ENCODE measurements around the gene ALK. TPM values are rescaled to one million over a fixed set of nuclear protein-coding genes. Genes with fewer than 3 reads are reported as not detected.

The ALK gene
- total RNA-seq, 2 experiments from 2014 or later = not detected

- Mint-ChIP-seq H3K9me3 (no peaks in the 10 kb centered on the region), H3K27me3 (peaks cover 2% of the 10 kb centered on the region), H3K36me3 (no peaks in the 10 kb centered on the region), H3K27ac (no peak overlapping the region), H3K4me1 (no peaks in the 10 kb centered on the region), H3K4me3 (no peak overlapping the region)
- no peak for ATAC-seq (ENCODE audit: low read depth)
- DNase-seq = no peak
- POLR2A ChIA-PET = no interaction called here
These were observed 695.6 kb downstream of the ALK start for GRCh38 chr2:29225814-29226213.

DNA sequence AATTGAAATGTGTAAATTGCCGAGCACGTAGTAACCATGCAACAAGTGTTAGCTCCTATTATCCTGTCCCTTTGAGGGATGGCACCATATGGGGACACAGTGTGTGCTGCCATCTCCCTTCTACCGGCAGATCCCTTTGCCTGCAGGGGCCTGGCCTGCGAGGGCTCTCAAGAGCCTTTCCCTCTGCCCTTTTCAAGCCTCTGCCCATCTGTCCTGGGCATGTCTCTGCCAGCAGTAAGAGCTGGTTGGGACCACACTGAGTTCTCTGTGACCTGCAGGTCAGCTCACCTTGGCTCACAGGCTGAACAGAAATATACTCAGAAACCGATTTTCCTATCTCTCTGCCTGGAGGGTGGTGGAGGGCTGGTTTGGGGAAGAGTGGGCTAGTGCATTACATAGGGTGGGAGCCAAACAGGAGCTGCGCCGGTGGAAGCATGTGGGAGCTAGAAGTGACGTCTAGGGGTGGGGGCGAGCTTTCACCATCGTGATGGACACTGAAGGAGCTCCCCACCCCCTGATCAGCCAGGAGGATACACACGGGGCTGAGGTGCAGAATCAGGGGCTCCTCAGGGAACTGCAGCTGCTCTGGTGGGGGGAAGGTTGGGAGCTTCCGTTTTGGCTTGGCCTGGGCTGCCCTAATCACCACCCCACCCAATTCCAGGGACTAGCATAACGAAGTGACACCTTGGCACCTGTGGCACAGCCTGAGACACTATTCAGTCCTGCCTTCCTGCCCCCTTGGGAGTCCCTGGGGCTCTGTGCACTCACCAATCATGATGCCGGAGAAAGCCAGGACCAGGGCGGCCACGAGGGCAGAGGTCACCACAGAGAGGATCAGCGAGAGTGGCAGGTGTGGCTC is 696.5 kb downstream of the ALK start:
- DNase-seq (no peak), ATAC-seq (ENCODE audit: low read depth) (no peak)
- no peaks in the 10 kb centered on the region for H3K36me3 Mint-ChIP-seq
- H3K9me3 Mint-ChIP-seq = no peaks in the 10 kb centered on the region
- H3K27me3 Mint-ChIP-seq = peaks cover 2% of the 10 kb centered on the region
- POLR2A ChIA-PET = no interaction called here
- no peak overlapping the region for H3K27ac Mint-ChIP-seq
- no peaks in the 10 kb centered on the region for H3K4me1 Mint-ChIP-seq
- no peak overlapping the region for H3K4me3 Mint-ChIP-seq

DNA sequence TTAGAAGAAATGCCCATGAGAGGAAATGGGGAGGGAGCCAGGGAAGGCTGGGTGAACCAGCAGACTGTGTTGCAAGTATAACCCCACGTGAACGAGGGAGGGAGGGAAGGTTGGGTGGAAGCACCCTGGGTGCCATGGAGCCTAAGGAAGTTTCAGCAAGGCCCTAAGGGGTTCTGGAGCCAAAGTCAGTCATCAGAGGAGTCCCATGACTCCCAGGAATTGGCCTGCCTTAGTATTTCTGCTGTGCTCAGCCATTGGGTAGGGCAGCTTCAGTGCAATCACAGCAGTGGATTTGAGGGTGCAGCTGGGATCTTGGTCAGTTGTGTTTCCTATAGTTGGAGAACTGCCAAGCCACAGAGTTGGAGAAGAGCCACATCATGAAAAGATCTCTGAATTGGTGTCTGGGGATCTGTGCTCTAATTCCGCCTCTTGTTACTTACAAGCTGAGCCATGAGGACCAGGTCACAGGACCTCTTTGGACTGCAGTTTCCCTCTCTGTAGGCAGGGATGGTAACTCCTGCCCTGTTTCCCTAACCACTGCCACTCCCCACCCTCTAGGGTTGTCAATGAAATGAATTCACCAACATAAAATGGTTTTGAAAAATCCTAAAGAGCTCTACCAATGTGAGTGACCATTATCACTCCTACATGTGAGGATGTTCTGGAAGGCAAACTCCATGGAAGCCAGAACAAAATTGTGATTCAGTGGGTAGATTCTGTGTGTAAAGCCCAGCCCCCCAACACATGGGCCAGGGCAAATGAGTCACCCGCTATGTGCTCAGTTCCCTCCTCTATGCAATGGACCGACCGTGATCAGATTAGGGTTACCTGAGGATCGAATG is 697.3 kb downstream of the ALK start:
- H3K4me1 Mint-ChIP-seq = no peaks in the 10 kb centered on the region
- no peaks in the 10 kb centered on the region for H3K9me3 Mint-ChIP-seq
- H3K36me3 Mint-ChIP-seq = no peaks in the 10 kb centered on the region
- ATAC-seq (ENCODE audit: low read depth) (no peak), DNase-seq (no peak)
- peaks cover 2% of the 10 kb centered on the region for H3K27me3 Mint-ChIP-seq
- POLR2A ChIA-PET = no interaction called here
- H3K27ac Mint-ChIP-seq = no peak overlapping the region
- H3K4me3 Mint-ChIP-seq = no peak overlapping the region

DNA sequence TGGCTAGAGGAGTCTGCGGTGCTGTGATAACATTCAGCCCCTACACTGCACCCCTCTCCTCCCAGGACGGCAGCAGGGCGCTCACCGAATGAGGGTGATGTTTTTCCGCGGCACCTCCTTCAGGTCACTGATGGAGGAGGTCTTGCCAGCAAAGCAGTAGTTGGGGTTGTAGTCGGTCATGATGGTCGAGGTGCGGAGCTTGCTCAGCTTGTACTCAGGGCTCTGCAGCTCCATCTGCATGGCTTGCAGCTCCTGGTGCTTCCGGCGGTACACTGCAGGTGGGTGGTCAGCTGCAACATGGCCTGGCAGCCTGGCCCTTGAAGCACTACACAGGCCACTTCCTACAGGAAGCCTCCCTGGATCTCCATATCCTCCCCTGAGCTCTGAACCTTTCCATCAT is 698.1 kb downstream of the ALK start:
- H3K4me1 Mint-ChIP-seq = no peaks in the 10 kb centered on the region
- H3K27ac Mint-ChIP-seq = no peak overlapping the region
- ATAC-seq (ENCODE audit: low read depth) = no peak
- POLR2A ChIA-PET = no interaction called here
- no peak for DNase-seq
- H3K9me3 Mint-ChIP-seq = no peaks in the 10 kb centered on the region
- no peaks in the 10 kb centered on the region for H3K36me3 Mint-ChIP-seq
- H3K27me3 Mint-ChIP-seq = peaks cover 2% of the 10 kb centered on the region
- no peak overlapping the region for H3K4me3 Mint-ChIP-seq

- H3K4me1 Mint-ChIP-seq = no peaks in the 10 kb centered on the region
- no peaks in the 10 kb centered on the region for H3K36me3 Mint-ChIP-seq
- no peaks in the 10 kb centered on the region for H3K9me3 Mint-ChIP-seq
- no peak for ATAC-seq (ENCODE audit: low read depth)
- no peak overlapping the region for H3K4me3 Mint-ChIP-seq
- H3K27me3 Mint-ChIP-seq = no peaks in the 10 kb centered on the region
- DNase-seq = no peak
- H3K27ac Mint-ChIP-seq = no peak overlapping the region
- POLR2A ChIA-PET = no interaction called here
These were observed 698.8 kb downstream of the ALK start for GRCh38 chr2:29222381-29223179.

DNA sequence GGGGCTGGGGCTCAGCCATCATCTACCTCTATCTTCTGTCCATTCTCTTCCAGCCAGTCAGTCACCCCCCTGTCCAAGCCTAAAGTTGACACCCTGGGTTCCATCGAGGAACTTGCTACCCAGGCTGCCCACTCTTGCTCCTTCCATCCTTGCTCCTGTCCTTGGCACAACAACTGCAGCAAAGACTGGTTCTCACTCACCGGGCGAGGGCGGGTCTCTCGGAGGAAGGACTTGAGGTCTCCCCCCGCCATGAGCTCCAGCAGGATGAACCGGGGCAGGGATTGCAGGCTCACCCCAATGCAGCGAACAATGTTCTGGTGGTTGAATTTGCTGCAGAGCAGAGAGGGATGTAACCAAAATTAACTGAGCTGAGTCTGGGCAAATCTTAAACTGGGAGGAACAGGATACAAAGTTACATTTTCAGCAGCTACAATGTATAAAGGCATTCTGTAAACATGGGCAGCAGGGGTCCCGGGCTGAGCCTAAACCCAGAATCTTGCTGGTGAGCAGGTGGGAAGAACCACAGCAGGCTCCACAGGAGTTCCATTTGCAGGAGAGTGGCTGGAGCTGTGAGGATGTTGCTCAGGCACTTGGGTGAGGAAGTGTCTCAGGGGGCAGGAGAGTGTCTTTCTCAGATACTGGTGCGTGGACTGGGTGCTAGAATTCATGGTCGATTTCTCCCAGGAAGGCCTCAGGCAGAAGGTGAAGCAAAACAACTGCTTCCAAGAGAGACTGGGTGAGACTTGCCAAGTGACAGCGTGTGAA is 700.7 kb downstream of the ALK start:
- Mint-ChIP-seq H3K27me3 (no peaks in the 10 kb centered on the region), H3K27ac (no peak overlapping the region), H3K36me3 (no peaks in the 10 kb centered on the region), H3K4me3 (no peak overlapping the region), H3K9me3 (no peaks in the 10 kb centered on the region), H3K4me1 (no peaks in the 10 kb centered on the region)
- no peak for DNase-seq
- ATAC-seq (ENCODE audit: low read depth) = no peak
- POLR2A ChIA-PET = no interaction called here

DNA sequence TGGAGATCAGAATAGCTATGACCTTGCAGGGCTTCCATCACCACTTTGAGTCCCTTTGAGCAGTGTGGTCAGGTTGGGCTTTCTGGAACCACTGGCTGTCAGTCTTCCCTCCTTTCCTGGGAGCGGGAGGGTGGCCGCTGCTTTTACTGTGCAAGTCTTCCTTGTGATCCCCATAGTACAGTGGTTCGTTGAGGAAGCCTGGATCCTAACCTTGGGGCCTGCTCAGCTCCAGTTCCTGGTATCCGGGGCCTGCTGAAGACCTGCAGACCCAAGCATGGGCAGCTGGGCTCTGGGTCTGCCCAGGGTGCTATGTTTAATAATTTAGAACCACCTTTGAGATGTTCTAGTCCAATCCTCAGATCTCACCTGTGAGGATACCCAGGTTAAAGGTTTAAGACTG is 702.0 kb downstream of the ALK start:
- DNase-seq = no peak
- no peaks in the 10 kb centered on the region for H3K9me3 Mint-ChIP-seq
- no peak overlapping the region for H3K27ac Mint-ChIP-seq
- no peak for ATAC-seq (ENCODE audit: low read depth)
- POLR2A ChIA-PET = no interaction called here
- H3K4me3 Mint-ChIP-seq = no peak overlapping the region
- H3K36me3 Mint-ChIP-seq = no peaks in the 10 kb centered on the region
- no peaks in the 10 kb centered on the region for H3K4me1 Mint-ChIP-seq
- H3K27me3 Mint-ChIP-seq = no peaks in the 10 kb centered on the region

- Mint-ChIP-seq H3K27me3 (no peaks in the 10 kb centered on the region), H3K27ac (no peak overlapping the region), H3K4me1 (no peaks in the 10 kb centered on the region), H3K36me3 (no peaks in the 10 kb centered on the region), H3K4me3 (no peak overlapping the region), H3K9me3 (no peaks in the 10 kb centered on the region)
- no peak for ATAC-seq (ENCODE audit: low read depth)
- no peak for DNase-seq
- POLR2A ChIA-PET = no interaction called here
These were observed 702.7 kb downstream of the ALK start for GRCh38 chr2:29218550-29219125.

DNA sequence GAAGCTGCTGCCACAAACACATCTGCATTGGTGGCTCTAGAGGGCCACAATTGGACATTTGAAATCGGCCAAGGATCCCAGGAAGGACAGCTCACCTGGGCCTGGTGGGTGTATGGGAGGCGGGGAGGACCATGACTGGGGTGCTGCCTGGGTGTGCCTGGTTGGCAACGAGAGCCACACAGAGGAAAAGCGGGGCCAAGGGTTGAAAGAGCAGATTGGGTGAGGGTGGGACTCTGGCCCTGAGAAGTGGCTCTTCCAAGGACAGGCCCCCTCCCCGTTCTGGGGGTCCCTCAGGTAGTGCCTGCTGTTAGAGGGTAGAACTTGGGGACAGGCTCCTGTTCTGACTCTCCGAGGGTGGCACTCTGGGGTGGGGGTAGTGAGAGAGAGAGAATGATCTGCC is 703.3 kb downstream of the ALK start:
- H3K4me1 Mint-ChIP-seq = no peaks in the 10 kb centered on the region
- H3K9me3 Mint-ChIP-seq = no peaks in the 10 kb centered on the region
- no peaks in the 10 kb centered on the region for H3K36me3 Mint-ChIP-seq
- H3K27me3 Mint-ChIP-seq = no peaks in the 10 kb centered on the region
- POLR2A ChIA-PET = no interaction called here
- no peak overlapping the region for H3K27ac Mint-ChIP-seq
- no peak overlapping the region for H3K4me3 Mint-ChIP-seq
- ATAC-seq (ENCODE audit: low read depth) (no peak), DNase-seq (no peak)

DNA sequence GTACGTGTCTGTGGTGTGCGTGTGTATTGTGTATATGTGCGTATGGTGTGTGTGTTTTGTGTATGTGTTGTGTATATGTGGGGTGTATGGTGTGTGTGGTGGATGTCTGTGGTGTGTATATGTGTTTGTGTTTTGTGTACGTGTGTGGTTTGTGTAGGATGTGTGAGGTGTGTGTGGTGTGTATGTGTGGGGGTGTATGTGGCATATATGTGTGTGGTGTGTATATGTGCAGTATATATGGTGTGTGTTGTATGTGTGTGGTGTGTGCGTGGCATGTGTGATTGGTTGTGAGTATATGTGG is 704.8 kb downstream of the ALK start:
- H3K4me3 Mint-ChIP-seq = no peak overlapping the region
- no peak overlapping the region for H3K27ac Mint-ChIP-seq
- POLR2A ChIA-PET = no interaction called here
- H3K9me3 Mint-ChIP-seq = no peaks in the 10 kb centered on the region
- no peak for ATAC-seq (ENCODE audit: low read depth)
- no peak for DNase-seq
- H3K4me1 Mint-ChIP-seq = no peaks in the 10 kb centered on the region
- H3K36me3 Mint-ChIP-seq = no peaks in the 10 kb centered on the region
- H3K27me3 Mint-ChIP-seq = no peaks in the 10 kb centered on the region

DNA sequence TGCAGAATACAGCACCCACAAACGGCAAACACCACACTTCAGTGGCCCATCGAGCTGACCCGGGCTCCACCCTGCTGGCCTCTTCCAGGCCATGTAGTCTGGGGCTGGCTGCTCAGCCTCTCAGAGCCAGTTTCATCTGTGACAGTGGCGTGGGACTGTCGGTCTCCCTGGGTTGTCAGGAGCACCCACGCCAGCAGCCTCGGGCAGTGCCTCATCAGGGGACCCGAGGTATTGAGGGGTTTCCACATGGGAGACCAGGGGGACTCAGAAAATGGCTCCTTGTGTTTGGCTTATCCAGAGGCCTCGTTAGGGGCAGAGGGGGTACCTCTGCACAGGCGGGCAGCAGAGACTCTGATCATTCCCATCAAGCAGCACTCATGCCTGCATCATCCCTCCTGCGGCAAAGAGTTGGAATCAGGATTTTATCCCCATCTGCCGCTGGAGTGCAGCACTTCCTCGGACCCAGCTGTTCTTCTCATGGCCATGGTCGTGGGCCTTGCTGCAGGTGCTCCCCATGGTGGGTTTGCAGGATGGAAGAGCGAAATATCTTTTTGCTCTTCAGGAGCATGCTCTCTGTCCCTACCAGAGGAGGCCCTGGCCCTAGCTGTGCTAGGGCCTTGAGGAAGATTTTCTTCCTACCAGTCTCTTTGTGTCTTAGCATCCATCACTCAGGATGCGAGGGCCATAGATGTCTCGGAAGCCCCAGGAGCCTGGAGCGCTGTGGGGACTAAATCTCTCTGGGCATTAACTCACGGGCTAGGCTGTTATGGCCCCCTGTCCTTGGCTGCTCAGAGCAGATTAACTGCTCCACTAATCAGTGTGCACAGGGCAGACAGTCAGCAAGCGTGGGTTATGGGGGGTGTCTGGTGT is 705.4 kb downstream of the ALK start:
- no peak for ATAC-seq (ENCODE audit: low read depth)
- no peaks in the 10 kb centered on the region for H3K27me3 Mint-ChIP-seq
- H3K9me3 Mint-ChIP-seq = no peaks in the 10 kb centered on the region
- no peak for DNase-seq
- H3K4me1 Mint-ChIP-seq = no peaks in the 10 kb centered on the region
- POLR2A ChIA-PET = no interaction called here
- no peak overlapping the region for H3K27ac Mint-ChIP-seq
- no peak overlapping the region for H3K4me3 Mint-ChIP-seq
- H3K36me3 Mint-ChIP-seq = no peaks in the 10 kb centered on the region

- POLR2A ChIA-PET = no interaction called here
- no peak overlapping the region for H3K4me3 Mint-ChIP-seq
- DNase-seq = no peak
- H3K27ac Mint-ChIP-seq = no peak overlapping the region
- H3K27me3 Mint-ChIP-seq = no peaks in the 10 kb centered on the region
- no peaks in the 10 kb centered on the region for H3K9me3 Mint-ChIP-seq
- no peaks in the 10 kb centered on the region for H3K4me1 Mint-ChIP-seq
- no peaks in the 10 kb centered on the region for H3K36me3 Mint-ChIP-seq
- no peak for ATAC-seq (ENCODE audit: low read depth)
These were observed 706.3 kb downstream of the ALK start for GRCh38 chr2:29215073-29215472.
